IPS-11a (cell line): ENCODE measurements around the gene ACAP2.

Experiments
- H3K4me3 ChIP-seq: one replicate; pipeline ENCODE4 v1.5.1; 2013; ENCODE audit warnings: low read depth, low read length, control low read depth

The ACAP2 gene

GRCh38 chr3:195261925-195262324, 180.9 kb downstream of the ACAP2 start:
- H3K4me3 ChIP-seq = no peak overlapping the region

- peak overlapping the region; percentile 60 for H3K4me3 ChIP-seq
Measured at GRCh38 chr3:195260280-195260905, 182.4 kb downstream of the ACAP2 start.

- H3K4me3 ChIP-seq = peak overlapping the region; percentile 28
Measured at GRCh38 chr3:195259475-195260279, 183.1 kb downstream of the ACAP2 start.

GRCh38 chr3:195259154-195259474, 183.7 kb downstream of the ACAP2 start:
- H3K4me3 ChIP-seq = no peak overlapping the region

GRCh38 chr3:195258449-195259153, 184.2 kb downstream of the ACAP2 start:
- H3K4me3 ChIP-seq = no peak overlapping the region

GRCh38 chr3:195257454-195258448, 185.1 kb downstream of the ACAP2 start:
- no peak overlapping the region for H3K4me3 ChIP-seq

GRCh38 chr3:195256639-195257453, 186.0 kb downstream of the ACAP2 start:
- H3K4me3 ChIP-seq = no peak overlapping the region

GRCh38 chr3:195255571-195256501, 187.0 kb downstream of the ACAP2 start:
- no peak overlapping the region for H3K4me3 ChIP-seq

GRCh38 chr3:195255176-195255500, 187.7 kb downstream of the ACAP2 start:
- no peak overlapping the region for H3K4me3 ChIP-seq

- H3K4me3 ChIP-seq = no peak overlapping the region
Measured at GRCh38 chr3:195254454-195255175, 188.2 kb downstream of the ACAP2 start.

GRCh38 chr3:195253923-195254432, 188.8 kb downstream of the ACAP2 start:
- no peak overlapping the region for H3K4me3 ChIP-seq

- H3K4me3 ChIP-seq = no peak overlapping the region
Measured at GRCh38 chr3:195251336-195252065, 191.3 kb downstream of the ACAP2 start.

- H3K4me3 ChIP-seq = no peak overlapping the region
Measured at GRCh38 chr3:195250473-195251251, 192.2 kb downstream of the ACAP2 start.

GRCh38 chr3:195249858-195250464, 192.9 kb downstream of the ACAP2 start:
- no peak overlapping the region for H3K4me3 ChIP-seq

GRCh38 chr3:195249057-195249770, 193.6 kb downstream of the ACAP2 start:
- H3K4me3 ChIP-seq = no peak overlapping the region

GRCh38 chr3:195248281-195248680, 194.5 kb downstream of the ACAP2 start:
- no peak overlapping the region for H3K4me3 ChIP-seq
